Measurements from ENCODE around the gene LYZL4. TPM values are rescaled to one million over a fixed set of nuclear protein-coding genes. Genes with fewer than 3 reads are reported as not detected.

The LYZL4 gene
- total RNA-seq, 1 experiment from 2014 or later = not detected

GRCh38 chr3:42421818-42422796 is 11.7 kb upstream of the LYZL4 start:
- Histone ChIP-seq H3K4me1 (ENCODE audit: control insufficient read depth, insufficient read depth, low read length) (no peaks in the 10 kb centered on the region), H3K27ac (ENCODE audit: low read length) (no peak overlapping the region), H3K36me3 (ENCODE audit: control insufficient read depth, insufficient read depth, low read length) (no peaks in the 10 kb centered on the region), H3K27me3 (ENCODE audit: control insufficient read depth, insufficient read depth, low read length) (no peaks in the 10 kb centered on the region), H3K9me3 (ENCODE audit: control insufficient read depth, insufficient read depth, low read depth, low read length) (no peaks in the 10 kb centered on the region), H3K4me3 (ENCODE audit: low read depth in 2 of 2, low read length in 2 of 2) (no peak overlapping the region)
- intact Hi-C loops (cut with micrococcal nuclease; ENCODE audit: unreplicated experiment) = no loop called here
- BruUV-seq (replicated peaks) = no TSS peak
- CTCF ChIA-PET = no interaction called here
- TF ChIP-seq REST (IDR thresholded peaks at IDR 0.05; ENCODE audit: insufficient read depth in 1 of 2, low read depth in 2 of 2, low read length in 1 of 2) (no peak), POLR2AphosphoS5 (IDR thresholded peaks at IDR 0.05; ENCODE audit: low read depth, low read length) (no peak), TCF7L2 (IDR thresholded peaks at IDR 0.05; ENCODE audit: low read depth, low read length) (no peak), SIN3A (IDR thresholded peaks at IDR 0.05; ENCODE audit: borderline replicate concordance, insufficient read depth, low read depth, low read length) (no peak), CTCF (IDR thresholded peaks at IDR 0.05) (no peak)
- POLR2A ChIA-PET = interaction anchor here (0.6 kb wide), 2 partner anchors 350 to 1483 kb away, joined by 3 read pairs; no protein-coding TSS in a partner anchor
- no peak for DNase-seq (ENCODE audit: low read depth, low spot score)
- in situ Hi-C loops (cut with HindIII; ENCODE audit: low pct_unique_long_range_greater_than_20kb, low sequenced_read_pairs) = no loop called here
- no peak for ATAC-seq

GRCh38 chr3:42419563-42419962 is 9.2 kb upstream of the LYZL4 start:
- in situ Hi-C loops (cut with HindIII; ENCODE audit: low pct_unique_long_range_greater_than_20kb, low sequenced_read_pairs) (no loop called here), intact Hi-C loops (cut with micrococcal nuclease; ENCODE audit: unreplicated experiment) (no loop called here)
- TF ChIP-seq SIN3A (IDR thresholded peaks at IDR 0.05; ENCODE audit: borderline replicate concordance, insufficient read depth, low read depth, low read length) (no peak), REST (IDR thresholded peaks at IDR 0.05; ENCODE audit: insufficient read depth in 1 of 2, low read depth in 2 of 2, low read length in 1 of 2) (no peak), TCF7L2 (IDR thresholded peaks at IDR 0.05; ENCODE audit: low read depth, low read length) (no peak), CTCF (IDR thresholded peaks at IDR 0.05) (no peak), POLR2AphosphoS5 (IDR thresholded peaks at IDR 0.05; ENCODE audit: low read depth, low read length) (no peak)
- Histone ChIP-seq H3K4me1 (ENCODE audit: control insufficient read depth, insufficient read depth, low read length) (no peaks in the 10 kb centered on the region), H3K27me3 (ENCODE audit: control insufficient read depth, insufficient read depth, low read length) (no peaks in the 10 kb centered on the region), H3K36me3 (ENCODE audit: control insufficient read depth, insufficient read depth, low read length) (no peaks in the 10 kb centered on the region), H3K9me3 (ENCODE audit: control insufficient read depth, insufficient read depth, low read depth, low read length) (no peaks in the 10 kb centered on the region), H3K27ac (ENCODE audit: low read length) (no peak overlapping the region), H3K4me3 (ENCODE audit: low read depth in 2 of 2, low read length in 2 of 2) (no peak overlapping the region)
- CTCF ChIA-PET = no interaction called here
- DNase-seq (ENCODE audit: low read depth, low spot score) = no peak
- POLR2A ChIA-PET = no interaction called here
- no peak for ATAC-seq
- BruUV-seq (replicated peaks) = no TSS peak
